ENCODE results near the gene MKI67.
A peak's percentile ranks its signal among the peaks of the same experiment; 100 is the strongest.

MKI67 gene

DNA sequence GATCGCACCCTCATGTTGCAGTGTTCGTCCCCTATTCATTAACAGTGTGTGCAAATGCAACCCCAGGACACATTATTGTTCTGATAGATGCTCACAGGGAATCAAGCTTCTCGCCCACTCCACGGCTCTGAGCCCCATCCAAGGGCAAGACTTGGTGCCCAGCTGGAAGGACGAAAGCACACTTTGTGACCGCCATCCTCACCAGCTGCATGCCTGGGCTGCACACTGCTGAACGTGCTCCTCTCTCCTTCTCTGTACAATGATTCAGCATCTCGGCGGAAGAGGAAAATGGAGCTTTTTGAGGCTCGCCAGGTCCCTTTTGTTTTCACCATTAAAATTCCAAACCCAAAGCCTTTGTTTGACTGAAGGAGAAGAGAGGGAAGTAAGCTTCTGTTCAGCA, 41.9 kb downstream of the MKI67 start:
- DNase-seq (ENCODE audit: low spot score): no peak

GRCh38 chr10:128083191-128083895, 42.9 kb downstream of the MKI67 start:
- DNase-seq (ENCODE audit: low spot score): no peak

DNA sequence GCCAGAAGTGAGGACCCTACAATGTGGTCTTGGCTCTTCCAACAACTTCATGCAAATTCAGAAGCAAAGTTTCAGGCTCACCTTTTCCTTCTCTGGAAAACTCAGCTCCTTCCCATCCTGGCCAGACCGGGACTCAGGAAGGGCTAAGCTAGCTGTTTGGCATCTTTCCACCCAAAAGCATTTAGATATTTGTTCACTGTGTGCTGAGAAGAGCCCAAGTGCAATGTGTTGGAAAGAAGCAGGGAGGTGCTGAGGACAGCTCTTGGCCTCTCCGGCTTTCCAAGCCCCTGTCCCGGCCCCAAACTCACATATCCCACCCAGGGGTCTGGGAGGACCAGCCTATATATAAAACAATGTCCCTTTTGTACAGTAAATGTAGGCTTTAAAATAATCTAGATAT, 44.5 kb downstream of the MKI67 start:
- no peak for DNase-seq (ENCODE audit: low spot score)

GRCh38 chr10:128081222-128081621, 45.0 kb downstream of the MKI67 start:
- DNase-seq (ENCODE audit: low spot score): no peak

DNA sequence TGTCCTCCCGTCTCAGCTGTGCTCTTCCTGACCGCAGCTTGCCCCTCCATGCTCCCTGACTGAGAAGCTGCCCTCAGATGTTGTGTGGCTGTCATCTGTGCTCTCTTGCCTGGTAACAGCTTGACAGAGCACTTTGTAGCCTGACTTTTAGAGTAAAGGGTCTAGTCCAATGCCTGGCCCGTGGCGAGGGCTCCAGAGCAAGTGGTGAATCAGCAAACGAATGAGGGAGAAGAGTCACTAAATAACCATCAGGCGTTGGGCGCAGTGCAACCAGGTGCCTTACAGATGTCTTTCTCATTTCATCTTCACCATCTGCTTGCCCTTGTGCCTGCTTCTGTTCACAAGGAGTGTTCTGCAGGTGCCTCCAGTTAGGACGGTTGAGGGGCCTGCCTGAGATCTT, 45.6 kb downstream of the MKI67 start:
- no peak for DNase-seq (ENCODE audit: low spot score)

- no peak for DNase-seq (ENCODE audit: low spot score)
Measured at GRCh38 chr10:128080231-128080630, 46.0 kb downstream of the MKI67 start.

GRCh38 chr10:128078136-128078969, 47.9 kb downstream of the MKI67 start:
- DNase-seq (ENCODE audit: low spot score): peak; percentile 14

DNA sequence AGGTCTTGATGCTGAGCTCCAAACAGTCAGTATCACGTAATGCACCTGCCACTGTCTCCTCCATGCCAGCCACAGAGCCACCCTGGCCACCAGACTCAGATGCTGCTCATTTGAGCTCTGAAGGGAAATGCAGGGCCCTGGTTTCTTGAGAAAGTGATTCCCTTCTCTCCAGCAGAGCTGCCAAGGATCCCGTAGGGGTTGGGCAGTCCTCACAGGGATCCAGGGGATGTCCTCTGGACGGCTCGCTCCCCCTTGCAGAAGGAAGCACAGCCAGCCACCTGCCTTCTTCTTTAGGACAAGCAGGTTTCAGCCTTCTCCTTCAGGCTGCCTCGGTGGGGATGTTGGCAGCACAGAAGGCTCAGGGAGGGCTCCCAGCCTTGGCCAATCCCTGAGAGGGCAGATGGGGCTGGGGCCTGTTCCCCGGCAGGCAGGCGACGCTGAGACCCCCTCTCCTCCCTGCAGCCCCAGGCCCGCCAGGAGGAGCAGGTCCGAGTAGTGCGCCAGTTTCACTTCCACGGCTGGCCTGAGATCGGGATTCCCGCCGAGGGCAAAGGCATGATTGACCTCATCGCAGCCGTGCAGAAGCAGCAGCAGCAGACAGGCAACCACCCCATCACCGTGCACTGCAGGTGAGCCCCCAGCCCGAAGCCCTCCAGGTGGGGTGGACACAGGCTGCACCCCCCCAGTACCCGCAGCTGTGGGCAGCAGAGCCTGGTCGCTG, 48.9 kb downstream of the MKI67 start:
- DNase-seq (ENCODE audit: low spot score): no peak

- no peak for DNase-seq (ENCODE audit: low spot score)
Measured at GRCh38 chr10:128074589-128074988, 51.6 kb downstream of the MKI67 start.

- DNase-seq (ENCODE audit: low spot score): no peak
Measured at GRCh38 chr10:128073890-128074289, 52.3 kb downstream of the MKI67 start.

- DNase-seq (ENCODE audit: low spot score): no peak
Measured at GRCh38 chr10:128072941-128073645, 53.1 kb downstream of the MKI67 start.

DNA sequence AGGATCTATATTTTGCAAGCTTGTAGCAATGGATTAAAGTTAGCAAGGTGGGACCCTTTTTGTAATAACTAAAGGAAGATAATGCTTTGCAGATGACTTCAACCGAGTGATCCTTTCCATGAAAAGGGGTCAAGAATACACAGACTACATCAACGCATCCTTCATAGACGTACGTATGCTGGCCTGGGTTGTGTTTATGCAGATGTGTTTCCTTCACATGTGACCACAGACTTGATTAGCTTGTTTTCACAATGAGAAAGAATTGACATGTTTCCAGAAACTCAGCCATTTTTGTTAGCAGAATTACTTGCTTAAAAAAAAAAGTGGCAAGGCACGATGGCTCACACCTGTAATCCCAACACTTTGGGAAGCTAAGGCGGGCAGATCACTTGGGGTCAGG, 54.2 kb downstream of the MKI67 start:
- no peak for DNase-seq (ENCODE audit: low spot score)

DNA sequence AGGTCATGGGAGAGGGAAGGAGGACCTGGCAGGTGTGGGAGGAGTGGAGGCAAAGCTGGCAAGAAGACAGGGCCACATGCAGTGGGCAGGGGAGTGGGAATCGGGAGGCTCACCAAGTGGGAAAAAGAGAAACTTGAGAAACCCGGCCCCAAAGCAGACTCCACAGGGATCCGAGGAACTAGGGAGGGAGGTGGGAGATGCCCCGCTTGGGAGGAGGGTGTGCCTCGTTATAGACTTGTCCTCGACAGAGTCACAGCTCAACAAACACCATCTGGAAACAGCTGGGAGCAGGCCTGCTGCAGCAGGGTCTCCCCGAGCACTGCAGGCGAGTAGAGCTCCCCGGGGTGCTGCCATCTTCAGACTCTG, 54.8 kb downstream of the MKI67 start:
- DNase-seq (ENCODE audit: low spot score): no peak

DNA sequence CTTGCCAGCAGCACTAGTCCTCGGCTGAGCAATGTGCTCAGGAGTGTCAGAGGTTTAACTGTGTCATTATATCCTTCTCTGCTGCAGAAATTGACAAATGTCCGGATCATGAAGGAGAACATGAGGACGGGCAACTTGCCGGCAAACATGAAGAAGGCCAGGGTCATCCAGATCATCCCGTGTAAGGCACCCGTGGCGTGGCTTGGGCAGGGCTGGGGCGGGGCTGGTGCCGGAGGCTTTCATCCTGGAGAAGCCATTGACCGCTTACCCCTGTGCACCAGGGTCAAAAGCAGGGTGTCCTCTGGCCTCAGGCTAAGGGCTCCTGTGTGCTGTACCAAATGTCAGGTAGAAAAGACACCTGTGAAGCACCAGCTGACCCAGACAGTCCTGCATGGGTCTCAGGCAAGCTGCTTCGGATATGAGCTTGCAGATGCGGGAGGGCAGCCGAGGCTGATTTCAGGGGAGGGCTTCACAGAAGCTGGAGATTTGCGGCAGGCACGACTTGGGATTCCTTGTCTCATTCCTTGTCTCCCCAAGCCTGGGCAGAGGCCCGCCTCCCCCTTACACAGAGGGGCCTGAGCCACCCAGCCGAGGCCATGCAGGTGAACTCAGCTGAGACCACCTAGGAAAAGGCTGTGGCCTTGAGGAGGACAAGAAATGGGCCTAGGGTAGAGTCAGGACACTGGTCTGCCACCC, 55.4 kb downstream of the MKI67 start:
- DNase-seq (ENCODE audit: low spot score): no peak

- DNase-seq (ENCODE audit: low spot score): no peak
Measured at GRCh38 chr10:128070161-128070560, 56.1 kb downstream of the MKI67 start.

DNA sequence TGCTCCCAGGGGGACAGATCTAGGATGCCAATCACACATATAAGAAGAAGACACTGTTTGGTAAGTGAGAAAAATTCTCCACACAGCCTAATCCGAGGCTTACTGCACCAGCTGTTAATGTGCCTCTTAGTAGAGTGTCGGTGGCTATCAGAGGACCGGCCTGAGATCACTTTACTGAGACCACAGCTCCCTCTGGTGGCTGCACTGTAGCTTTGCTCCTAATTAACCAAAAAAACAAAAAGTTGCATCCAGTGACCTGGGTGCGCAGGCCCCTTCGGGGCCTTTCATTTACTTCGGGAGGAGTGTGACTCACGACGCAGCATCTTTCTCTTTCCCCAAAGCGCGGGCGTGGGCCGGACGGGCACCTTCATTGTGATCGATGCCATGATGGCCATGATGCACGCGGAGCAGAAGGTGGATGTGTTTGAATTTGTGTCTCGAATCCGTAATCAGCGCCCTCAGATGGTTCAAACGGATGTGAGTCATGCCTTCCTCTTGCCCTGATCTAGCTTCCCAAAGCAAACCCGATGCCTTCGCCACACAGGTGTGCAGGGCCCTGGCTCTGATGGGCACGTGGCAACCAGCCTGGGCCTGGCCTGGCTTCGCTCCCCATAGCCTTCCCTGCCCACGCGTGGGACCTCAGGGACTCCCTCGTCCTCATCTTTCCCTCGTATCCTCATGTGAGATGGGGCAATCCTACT, 56.7 kb downstream of the MKI67 start:
- DNase-seq (ENCODE audit: low spot score): peak; percentile 64

DNA sequence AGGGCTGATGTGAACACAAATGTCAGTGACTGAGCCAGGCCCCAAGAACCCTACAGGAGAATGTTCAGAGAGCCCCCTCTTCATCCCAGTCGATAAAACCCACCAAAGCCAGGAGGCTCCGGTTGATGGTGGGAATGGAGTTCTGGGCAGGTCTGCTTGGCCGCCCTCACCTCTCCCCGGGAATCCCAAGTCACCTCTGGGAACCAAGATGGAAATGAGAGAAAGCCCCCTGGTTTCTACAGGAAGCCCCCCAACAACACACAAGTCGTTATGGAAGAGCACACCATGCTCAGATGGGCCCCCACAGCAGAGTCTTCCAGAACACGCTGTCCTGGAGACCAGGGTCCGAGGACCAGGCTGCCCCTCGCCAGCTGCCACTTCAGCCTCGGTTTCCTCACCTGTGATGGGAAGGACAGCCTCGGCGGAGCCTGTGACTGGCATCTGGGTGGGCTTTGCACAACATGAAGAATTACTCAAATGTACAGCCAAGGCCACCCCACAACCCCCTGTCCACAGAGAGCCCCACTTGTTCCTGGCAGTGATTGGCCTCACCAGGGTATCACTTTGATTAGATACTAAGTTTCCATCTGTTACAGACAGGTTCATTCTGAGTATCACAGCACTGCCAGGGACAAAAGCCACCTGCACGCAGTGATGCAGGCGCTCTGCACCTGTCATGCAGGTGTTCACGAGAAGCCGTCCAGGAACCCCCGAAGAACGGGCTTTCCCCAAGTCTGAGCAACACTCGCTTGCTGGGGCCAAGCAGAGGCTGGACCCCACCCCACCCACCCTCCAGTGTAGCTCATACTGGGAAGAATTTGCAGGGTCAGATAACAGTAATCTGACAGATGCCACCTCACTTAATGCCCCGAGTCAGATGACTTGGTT, 57.6 kb downstream of the MKI67 start:
- DNase-seq (ENCODE audit: low spot score): no peak

DNA sequence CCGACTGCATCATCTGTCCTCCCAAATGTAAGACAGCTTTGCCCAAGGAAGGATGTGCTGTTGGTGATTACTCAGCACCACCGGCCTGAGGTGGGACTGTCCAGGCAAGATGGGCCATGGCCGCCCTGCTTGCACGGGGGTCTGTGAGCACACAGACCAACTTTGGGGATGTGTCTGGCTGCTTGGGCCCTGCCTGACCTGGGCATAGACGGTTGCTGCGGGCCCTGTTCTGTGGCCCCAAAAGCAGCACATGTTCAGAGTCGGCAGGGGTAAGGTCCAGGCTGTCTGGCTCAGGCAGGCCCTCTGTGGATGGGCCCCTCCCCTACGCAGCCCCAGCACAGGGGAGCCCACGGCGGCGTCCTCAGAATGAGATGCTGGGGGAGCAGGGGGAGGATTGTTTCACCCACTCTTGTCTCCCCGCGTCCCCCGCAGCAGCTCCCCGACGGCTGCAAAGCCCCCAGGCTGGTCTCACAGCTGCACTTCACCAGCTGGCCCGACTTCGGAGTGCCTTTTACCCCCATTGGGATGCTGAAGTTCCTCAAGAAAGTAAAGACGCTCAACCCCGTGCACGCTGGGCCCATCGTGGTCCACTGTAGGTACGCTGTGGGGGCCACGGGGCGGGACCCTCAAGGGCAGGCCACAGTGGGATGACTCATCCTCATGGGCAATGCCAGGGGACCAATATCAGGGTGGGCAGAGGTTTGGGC, 58.4 kb downstream of the MKI67 start:
- no peak for DNase-seq (ENCODE audit: low spot score)

GRCh38 chr10:128066870-128067382, 59.3 kb downstream of the MKI67 start:
- DNase-seq (ENCODE audit: low spot score): no peak
